ENCODE results near the gene CRELD1. TPM values are rescaled to one million over a fixed set of nuclear protein-coding genes. Genes with fewer than 3 reads are reported as not detected.

The CRELD1 gene
- total RNA-seq, 1 donor from 2014 or later, result 44.3 TPM

DNA sequence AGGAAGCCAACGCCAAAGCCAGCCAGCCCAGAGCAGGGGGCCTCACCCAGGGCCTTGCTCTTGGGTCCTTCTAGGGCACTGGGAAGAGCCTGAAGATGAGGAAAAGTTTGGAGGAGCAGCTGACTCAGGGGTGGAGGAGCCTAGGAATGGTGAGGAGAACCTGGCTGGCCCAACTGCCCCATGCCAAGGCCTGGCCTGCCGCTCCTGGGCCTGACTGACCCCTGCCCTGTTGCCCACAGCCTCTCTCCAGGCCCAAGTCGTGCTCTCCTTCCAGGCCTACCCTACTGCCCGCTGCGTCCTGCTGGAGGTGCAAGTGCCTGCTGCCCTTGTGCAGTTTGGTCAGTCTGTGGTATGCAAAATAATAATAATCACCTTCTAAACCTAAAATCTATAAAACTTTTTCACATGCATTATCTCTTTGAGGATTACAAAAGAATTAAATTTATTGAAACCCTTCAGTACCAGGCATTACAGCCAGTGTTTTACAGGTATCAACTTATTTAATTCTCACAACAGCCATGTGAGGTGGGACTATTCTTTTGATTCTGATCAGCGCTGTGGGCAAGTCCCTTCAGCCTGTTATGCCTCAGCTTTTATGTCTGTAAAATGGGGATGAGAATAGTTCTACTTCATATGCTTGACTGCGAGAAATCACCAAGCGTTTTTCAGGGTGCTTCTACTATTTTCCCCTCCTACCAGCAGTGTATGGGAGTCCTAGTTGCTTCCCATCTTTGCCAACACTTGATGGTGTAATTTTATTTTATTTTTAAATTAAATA is 15.2 kb upstream of the CRELD1 start:
- peaks cover 11% of the 10 kb centered on the region for H3K4me1 Mint-ChIP-seq (ENCODE audit: unreplicated experiment)
- no peak overlapping the region for H3K27ac Mint-ChIP-seq
- TF ChIP-seq, protein P1, sequence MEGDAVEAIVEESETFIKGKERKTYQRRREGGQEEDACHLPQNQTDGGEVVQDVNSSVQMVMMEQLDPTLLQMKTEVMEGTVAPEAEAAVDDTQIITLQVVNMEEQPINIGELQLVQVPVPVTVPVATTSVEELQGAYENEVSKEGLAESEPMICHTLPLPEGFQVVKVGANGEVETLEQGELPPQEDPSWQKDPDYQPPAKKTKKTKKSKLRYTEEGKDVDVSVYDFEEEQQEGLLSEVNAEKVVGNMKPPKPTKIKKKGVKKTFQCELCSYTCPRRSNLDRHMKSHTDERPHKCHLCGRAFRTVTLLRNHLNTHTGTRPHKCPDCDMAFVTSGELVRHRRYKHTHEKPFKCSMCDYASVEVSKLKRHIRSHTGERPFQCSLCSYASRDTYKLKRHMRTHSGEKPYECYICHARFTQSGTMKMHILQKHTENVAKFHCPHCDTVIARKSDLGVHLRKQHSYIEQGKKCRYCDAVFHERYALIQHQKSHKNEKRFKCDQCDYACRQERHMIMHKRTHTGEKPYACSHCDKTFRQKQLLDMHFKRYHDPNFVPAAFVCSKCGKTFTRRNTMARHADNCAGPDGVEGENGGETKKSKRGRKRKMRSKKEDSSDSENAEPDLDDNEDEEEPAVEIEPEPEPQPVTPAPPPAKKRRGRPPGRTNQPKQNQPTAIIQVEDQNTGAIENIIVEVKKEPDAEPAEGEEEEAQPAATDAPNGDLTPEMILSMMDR (conservative IDR thresholded peaks at IDR 0.05), result no peak
- H3K27me3 Mint-ChIP-seq, result no peaks in the 10 kb centered on the region
- DNase-seq (ENCODE audit: extremely low spot score, unreplicated experiment), result no peak
- H3K4me3 Mint-ChIP-seq, result no peak overlapping the region
- H3K9me3 Mint-ChIP-seq, result no peaks in the 10 kb centered on the region
- H3K36me3 Mint-ChIP-seq, result no peaks in the 10 kb centered on the region

GRCh38 chr3:9928158-9928557 is 5.5 kb upstream of the CRELD1 start:
- H3K4me3 Mint-ChIP-seq, result no peak overlapping the region
- TF ChIP-seq, protein P1 (conservative IDR thresholded peaks at IDR 0.05), result peak; percentile 13

DNA sequence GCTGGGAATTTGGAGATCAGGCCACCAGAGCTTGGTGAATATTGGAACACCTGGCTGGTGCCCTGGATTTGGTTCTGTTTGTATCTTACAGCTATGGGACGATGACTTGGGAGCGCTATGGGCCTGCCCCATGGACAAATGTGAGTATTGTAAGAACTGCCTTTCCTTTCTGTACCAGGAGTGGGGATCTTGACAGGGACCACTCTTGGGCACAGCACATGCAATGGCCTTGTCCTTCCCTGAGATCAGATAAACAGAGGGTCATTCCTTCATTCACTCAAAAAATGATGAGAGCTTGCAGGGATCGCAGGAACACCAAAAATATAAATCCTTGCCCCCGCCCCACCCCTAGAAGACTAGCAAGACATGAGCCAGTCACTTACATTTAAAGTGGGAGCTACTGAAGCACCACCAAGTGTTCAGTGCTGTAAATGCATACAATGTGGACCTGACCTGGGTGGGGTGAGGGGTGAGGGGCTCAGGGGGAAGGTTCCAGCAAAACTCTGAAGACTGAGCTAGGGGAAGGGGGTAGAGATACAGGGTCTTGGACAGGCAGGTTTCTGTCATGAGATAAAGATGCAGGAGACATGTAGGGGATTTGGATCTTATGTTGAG is 2.7 kb upstream of the CRELD1 start:
- Mint-ChIP-seq H3K4me1 (ENCODE audit: unreplicated experiment) (peaks cover 19% of the 10 kb centered on the region), H3K36me3 (peaks cover 19% of the 10 kb centered on the region), H3K27ac (peak overlapping the region; percentile 53), H3K27me3 (no peaks in the 10 kb centered on the region), H3K4me3 (peak overlapping the region; percentile 52), H3K9me3 (no peaks in the 10 kb centered on the region)
- no peak for DNase-seq (ENCODE audit: extremely low spot score, unreplicated experiment)
- TF ChIP-seq, protein P1 (conservative IDR thresholded peaks at IDR 0.05), result peak; percentile 31

More at GRCh38 chr3:9928158-9928557, 5.5 kb upstream of the CRELD1 start:
- Mint-ChIP-seq H3K9me3 (no peaks in the 10 kb centered on the region), H3K36me3 (peaks cover 9% of the 10 kb centered on the region), H3K27me3 (no peaks in the 10 kb centered on the region), H3K4me1 (ENCODE audit: unreplicated experiment) (no peaks in the 10 kb centered on the region), H3K27ac (no peak overlapping the region)
- DNase-seq (ENCODE audit: extremely low spot score, unreplicated experiment), result no peak

DNA sequence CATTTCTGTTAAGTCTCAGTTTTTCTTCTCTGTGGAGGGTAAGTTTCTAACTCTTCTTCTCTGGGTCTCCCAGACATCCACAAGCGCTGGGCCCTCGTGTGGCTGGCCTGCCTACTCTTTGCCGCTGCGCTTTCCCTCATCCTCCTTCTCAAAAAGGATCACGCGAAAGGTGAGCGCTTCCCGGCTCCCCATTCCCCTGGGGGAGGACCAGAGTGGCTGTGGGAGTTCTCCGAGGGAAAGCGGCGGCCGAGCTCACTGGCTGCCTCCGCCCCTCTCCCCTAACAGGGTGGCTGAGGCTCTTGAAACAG is 1.1 kb upstream of the CRELD1 start:
- Mint-ChIP-seq H3K36me3 (peaks cover 22% of the 10 kb centered on the region), H3K27ac (peak overlapping the region; percentile 99), H3K9me3 (no peaks in the 10 kb centered on the region), H3K4me1 (ENCODE audit: unreplicated experiment) (peaks cover 19% of the 10 kb centered on the region), H3K4me3 (peak overlapping the region; percentile 98), H3K27me3 (no peaks in the 10 kb centered on the region)
- TF ChIP-seq, protein P1 (conservative IDR thresholded peaks at IDR 0.05), result no peak
- no peak for DNase-seq (ENCODE audit: extremely low spot score, unreplicated experiment)

DNA sequence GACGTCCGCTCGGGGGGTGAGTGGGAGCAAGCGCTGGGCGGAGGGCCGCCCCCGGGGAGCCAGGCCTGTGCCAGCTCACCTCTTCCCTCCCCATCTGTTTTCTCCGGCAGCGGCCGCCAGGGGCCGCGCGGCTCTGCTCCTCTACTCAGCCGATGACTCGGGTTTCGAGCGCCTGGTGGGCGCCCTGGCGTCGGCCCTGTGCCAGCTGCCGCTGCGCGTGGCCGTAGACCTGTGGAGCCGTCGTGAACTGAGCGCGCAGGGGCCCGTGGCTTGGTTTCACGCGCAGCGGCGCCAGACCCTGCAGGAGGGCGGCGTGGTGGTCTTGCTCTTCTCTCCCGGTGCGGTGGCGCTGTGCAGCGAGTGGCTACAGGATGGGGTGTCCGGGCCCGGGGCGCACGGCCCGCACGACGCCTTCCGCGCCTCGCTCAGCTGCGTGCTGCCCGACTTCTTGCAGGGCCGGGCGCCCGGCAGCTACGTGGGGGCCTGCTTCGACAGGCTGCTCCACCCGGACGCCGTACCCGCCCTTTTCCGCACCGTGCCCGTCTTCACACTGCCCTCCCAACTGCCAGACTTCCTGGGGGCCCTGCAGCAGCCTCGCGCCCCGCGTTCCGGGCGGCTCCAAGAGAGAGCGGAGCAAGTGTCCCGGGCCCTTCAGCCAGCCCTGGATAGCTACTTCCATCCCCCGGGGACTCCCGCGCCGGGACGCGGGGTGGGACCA is 632 bp upstream of the CRELD1 start:
- DNase-seq (ENCODE audit: extremely low spot score, unreplicated experiment), result peak; percentile 84
- H3K4me3 Mint-ChIP-seq, result peak overlapping the region; percentile 98
- TF ChIP-seq, protein P1 (conservative IDR thresholded peaks at IDR 0.05), result peak; percentile 78
- peak overlapping the region; percentile 99 for H3K27ac Mint-ChIP-seq
- peaks cover 22% of the 10 kb centered on the region for H3K36me3 Mint-ChIP-seq
- no peaks in the 10 kb centered on the region for H3K9me3 Mint-ChIP-seq
- H3K27me3 Mint-ChIP-seq, result no peaks in the 10 kb centered on the region
- peaks cover 19% of the 10 kb centered on the region for H3K4me1 Mint-ChIP-seq (ENCODE audit: unreplicated experiment)

All from type B pancreatic cell (in vitro differentiated cells).